CD4-positive, CD25-positive, alpha-beta regulatory T cell (primary cell): ENCODE results near the gene TEX28. TPM values are rescaled to one million over a fixed set of nuclear protein-coding genes. Genes with fewer than 3 reads are reported as not detected.
A peak's percentile ranks its signal among the peaks of the same experiment; 100 is the strongest.
"Not testable (repeated sequence)": the region's sequence is repeated elsewhere in the genome, so short reads cannot be mapped to it uniquely, and the experiment has no call there.

Source experiments
- ATAC-seq, 2 donors: fragments of 150-1000 bp; cut with Tn5 transposase; one replicate each; pipeline ENCODE4 v1.10.0; 2021; ENCODE audit warnings: low read depth in 2 of 2, moderate number of reproducible peaks in 2 of 2, moderate library complexity in 1 of 2
- DNase-seq, 3 donors: peaks; one replicate each; pipeline versions ENCODE4 v3.0.0 to v3.0.0-alpha.2; 2012 to 2022; ENCODE audit warnings: mixed read lengths in 1 of 3
- H3K27ac ChIP-seq: one replicate; pipeline ENCODE4 v1.7.0; 2013; ENCODE audit warnings: mild to moderate bottlenecking, low read length; ENCODE audit not compliant: insufficient read depth, poor library complexity, severe bottlenecking
- H3K27me3 ChIP-seq: one replicate; pipeline ENCODE4 v1.7.0; 2013; ENCODE audit warnings: low read length; ENCODE audit not compliant: control insufficient read depth, insufficient read depth
- H3K36me3 ChIP-seq: one replicate; pipeline ENCODE4 v1.7.0; 2013; ENCODE audit warnings: mild to moderate bottlenecking, low read length, moderate library complexity; ENCODE audit not compliant: control insufficient read depth, insufficient read depth
- H3K4me1 ChIP-seq: 2 replicates; pipeline ENCODE4 v1.7.0; 2013; ENCODE audit warnings: mild to moderate bottlenecking, low read length; ENCODE audit not compliant: insufficient read depth, control insufficient read depth, poor library complexity, severe bottlenecking
- H3K4me3 ChIP-seq: one replicate; pipeline ENCODE4 v1.7.0; 2013; ENCODE audit warnings: low read depth, mild to moderate bottlenecking, low read length, moderate library complexity
- H3K9me3 ChIP-seq, 2 experiments: 1 replicate in 1 of 2; 2 replicates in 1 of 2; pipeline ENCODE4 v1.7.0; 2013; ENCODE audit warnings: low read length in 2 of 2, mild to moderate bottlenecking in 1 of 2, moderate library complexity in 1 of 2; ENCODE audit not compliant: control insufficient read depth in 2 of 2
- H3K27ac Mint-ChIP-seq, 3 donors: one replicate each; pipeline ENCODE4 v1.8.0; 2020 to 2022; ENCODE audit warnings: mild to moderate bottlenecking in 3 of 3, mixed read lengths in 3 of 3, moderate library complexity in 2 of 3
- H3K27me3 Mint-ChIP-seq: one replicate; pipeline ENCODE4 v1.8.0; 2022; ENCODE audit warnings: mild to moderate bottlenecking, mixed read lengths
- H3K36me3 Mint-ChIP-seq: one replicate; pipeline ENCODE4 v1.8.0; 2020; ENCODE audit warnings: mixed read lengths
- H3K4me1 Mint-ChIP-seq, 4 donors: one replicate each; pipeline ENCODE4 v1.8.0; 2020 to 2022; ENCODE audit warnings: mixed read lengths in 4 of 4, mild to moderate bottlenecking in 1 of 4
- H3K4me3 Mint-ChIP-seq, 4 donors: one replicate each; pipeline ENCODE4 v1.8.0; 2020 to 2022; ENCODE audit warnings: mild to moderate bottlenecking in 4 of 4, mixed read lengths in 4 of 4, moderate library complexity in 3 of 4
- H3K9me3 Mint-ChIP-seq, 7 donors: one replicate each; pipeline ENCODE4 v1.8.0; 2020 to 2022; ENCODE audit warnings: mixed read lengths in 7 of 7, mild to moderate bottlenecking in 3 of 7, moderate library complexity in 2 of 7
- polyA plus RNA-seq, 4 donors: library from polyadenylated mRNA; unstranded; fragments of 300-500 nt; fragmentation: Illumina TruSeq; gene quantifications; one replicate each; pipeline ENCODE4 v1.2.3, GENCODE V29; 2021
- total RNA-seq: library from RNA; stranded (reverse); gene quantifications from one replicate; pipeline ENCODE4 v1.2.3, GENCODE V29; 2022

The TEX28 gene
- total and polyA plus RNA-seq, 5 donors from 2014 or later = not detected

DNA sequence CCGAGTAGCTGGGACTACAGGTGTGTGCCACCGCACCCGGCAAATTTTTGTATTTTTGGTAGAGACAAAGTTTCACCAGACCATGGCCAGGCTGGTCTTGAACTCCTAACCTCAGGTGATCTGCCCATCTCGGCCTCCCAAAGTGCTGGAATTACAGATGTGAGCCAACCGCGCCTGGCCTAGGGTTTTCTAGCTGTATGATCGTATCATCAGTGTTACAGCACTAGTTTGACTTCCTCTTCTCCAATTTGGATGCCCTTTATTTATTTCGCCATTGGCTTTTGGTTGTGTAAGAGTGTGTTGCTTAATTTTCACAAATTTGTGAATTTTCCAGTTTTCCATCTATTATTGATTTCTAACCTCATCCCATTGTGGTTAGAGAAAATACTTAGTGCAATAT, 5.9 kb upstream of the TEX28 start:
- Mint-ChIP-seq H3K36me3 (no peaks in the 10 kb centered on the region), H3K4me1 (peaks cover 0 to 17% (median 7%) of the 10 kb centered on the region in 4 donors)
- ATAC-seq = no peak

DNA sequence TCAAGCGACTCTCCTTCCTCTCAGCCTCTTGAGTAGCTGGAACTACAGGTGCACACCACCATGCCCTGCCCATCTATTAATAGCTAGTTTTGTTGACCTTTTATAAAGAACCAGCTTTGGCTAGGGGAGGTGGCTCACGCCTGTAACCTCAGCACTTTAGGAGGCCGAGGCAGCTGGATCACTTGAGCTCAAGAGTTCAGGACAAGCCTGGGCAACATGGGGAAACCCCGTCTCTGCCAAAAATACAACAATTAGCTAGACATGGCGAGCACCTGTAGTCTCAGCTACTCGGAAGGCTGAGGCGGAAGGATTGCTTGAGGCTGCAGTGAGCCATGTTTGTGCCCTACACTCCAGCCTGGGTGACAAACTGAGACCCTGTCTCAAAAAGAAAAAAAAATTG, 3.4 kb upstream of the TEX28 start:
- no peaks in the 10 kb centered on the region for H3K4me1 ChIP-seq
- ATAC-seq (peak in 1 of 2 donors; percentile 34), DNase-seq (no peak)
- no peaks in the 10 kb centered on the region for H3K27me3 ChIP-seq
- H3K9me3 ChIP-seq = no peaks in the 10 kb centered on the region
- no peaks in the 10 kb centered on the region for H3K9me3 Mint-ChIP-seq
- no peak overlapping the region for H3K4me3 ChIP-seq
- no peaks in the 10 kb centered on the region for H3K27me3 Mint-ChIP-seq
- H3K36me3 Mint-ChIP-seq = no peaks in the 10 kb centered on the region
- no peaks in the 10 kb centered on the region for H3K36me3 ChIP-seq
- H3K27ac Mint-ChIP-seq = peak overlapping the region in 2 of 3 donors; percentile 4 to 68
- no peak overlapping the region for H3K27ac ChIP-seq
- H3K4me3 Mint-ChIP-seq = no peak overlapping the region
- peaks cover 0 to 15% (median 5%) of the 10 kb centered on the region in 4 donors for H3K4me1 Mint-ChIP-seq

More for the DNA sequence above, 5.9 kb upstream of the TEX28 start:
- Histone ChIP-seq H3K9me3 (no peaks in the 10 kb centered on the region), H3K27ac (no peak overlapping the region), H3K4me3 (no peak overlapping the region), H3K36me3 (no peaks in the 10 kb centered on the region), H3K27me3 (no peaks in the 10 kb centered on the region), H3K4me1 (no peaks in the 10 kb centered on the region)
- no peaks in the 10 kb centered on the region for H3K9me3 Mint-ChIP-seq
- DNase-seq = no peak
- H3K27ac Mint-ChIP-seq = no peak overlapping the region
- no peak overlapping the region for H3K4me3 Mint-ChIP-seq
- no peaks in the 10 kb centered on the region for H3K27me3 Mint-ChIP-seq

DNA sequence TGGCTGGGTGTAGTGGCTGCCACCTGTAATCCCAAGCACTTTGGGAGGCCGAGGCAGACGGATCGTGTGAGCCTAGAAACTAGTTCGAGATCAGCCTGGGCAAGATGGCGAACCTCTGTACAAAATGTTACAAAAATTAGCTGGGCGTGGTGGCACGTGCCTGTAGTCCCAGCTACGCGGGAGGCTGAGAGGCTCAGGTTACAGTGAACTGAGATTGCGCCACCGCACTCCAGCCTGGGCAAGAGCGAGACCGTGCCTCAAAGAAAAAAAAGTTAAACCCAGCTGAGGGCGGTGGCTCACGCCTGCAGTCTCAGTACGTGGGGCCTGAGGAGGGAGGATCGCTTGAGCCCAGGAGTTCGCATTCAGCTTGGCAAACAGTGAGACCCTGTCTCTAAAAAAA, 1.8 kb upstream of the TEX28 start:
- Mint-ChIP-seq H3K27me3 (no peaks in the 10 kb centered on the region), H3K9me3 (no peaks in the 10 kb centered on the region), H3K36me3 (no peaks in the 10 kb centered on the region), H3K27ac (peak overlapping the region in 1 of 3 donors; percentile 69), H3K4me3 (no peak overlapping the region), H3K4me1 (peaks cover 0 to 15% (median 5%) of the 10 kb centered on the region in 4 donors)
- H3K27ac ChIP-seq = no peak overlapping the region
- no peaks in the 10 kb centered on the region for H3K36me3 ChIP-seq
- H3K27me3 ChIP-seq = no peaks in the 10 kb centered on the region
- ATAC-seq = no peak
- H3K4me1 ChIP-seq = no peaks in the 10 kb centered on the region
- no peaks in the 10 kb centered on the region for H3K9me3 ChIP-seq
- H3K4me3 ChIP-seq = no peak overlapping the region
- no peak for DNase-seq

DNA sequence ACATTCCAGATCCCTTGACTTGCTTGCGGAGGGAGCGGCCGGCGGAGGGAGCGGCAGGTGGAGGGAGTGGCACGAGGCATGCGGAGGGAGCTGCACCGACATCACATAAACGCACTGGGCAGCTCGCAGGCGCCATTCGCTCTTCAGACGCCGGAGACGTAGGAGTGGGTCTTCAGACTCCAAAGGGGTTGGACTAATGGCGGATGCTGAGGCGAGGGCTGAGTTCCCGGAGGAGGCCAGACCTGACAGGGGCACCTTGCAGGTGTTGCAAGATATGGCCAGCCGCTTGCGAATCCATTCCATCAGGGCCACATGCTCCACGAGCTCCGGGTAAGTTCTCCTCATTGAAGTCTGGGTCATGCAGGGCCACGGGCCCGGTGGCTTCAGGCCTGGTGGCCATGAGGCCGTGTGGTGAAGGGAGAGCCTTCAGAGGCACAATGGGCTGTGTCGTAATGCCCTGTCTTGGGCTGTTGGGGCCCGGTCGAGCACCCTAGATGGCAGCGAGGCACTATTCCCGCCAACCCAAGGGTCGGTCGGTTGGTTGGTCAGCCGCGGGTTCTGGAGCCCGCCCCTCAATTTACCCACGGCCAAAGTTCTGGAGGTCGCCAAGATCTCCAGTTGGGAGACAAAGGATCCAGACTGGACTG, 863 bp upstream of the TEX28 start, which contains the start of gene TKTL1:
Gene TKTL1 (plus strand): TSS at position 132 of the 647 bp plus-strand sequence. CDS start 65 bp downstream, at position 197.
- H3K4me3 Mint-ChIP-seq = no peak within 1 kb of the TSS
- peak within 1 kb of the TSS in 2 of 3 donors; percentile 46 to 69 for H3K27ac Mint-ChIP-seq
- DNase-seq = no peak
- H3K36me3 Mint-ChIP-seq = no peaks in the 10 kb centered on the region
- H3K4me1 ChIP-seq = no peaks in the 10 kb centered on the region
- no peak within 1 kb of the TSS for H3K4me3 ChIP-seq
- no peaks in the 10 kb centered on the region for H3K9me3 ChIP-seq
- H3K27ac ChIP-seq = no peak within 1 kb of the TSS
- no peaks in the 10 kb centered on the region for H3K36me3 ChIP-seq
- H3K27me3 Mint-ChIP-seq = no peaks in the 10 kb centered on the region
- ATAC-seq = no peak
- peaks cover 0 to 15% (median 5%) of the 10 kb centered on the region in 4 donors for H3K4me1 Mint-ChIP-seq
- H3K9me3 Mint-ChIP-seq = no peaks in the 10 kb centered on the region
- H3K27me3 ChIP-seq = no peaks in the 10 kb centered on the region

DNA sequence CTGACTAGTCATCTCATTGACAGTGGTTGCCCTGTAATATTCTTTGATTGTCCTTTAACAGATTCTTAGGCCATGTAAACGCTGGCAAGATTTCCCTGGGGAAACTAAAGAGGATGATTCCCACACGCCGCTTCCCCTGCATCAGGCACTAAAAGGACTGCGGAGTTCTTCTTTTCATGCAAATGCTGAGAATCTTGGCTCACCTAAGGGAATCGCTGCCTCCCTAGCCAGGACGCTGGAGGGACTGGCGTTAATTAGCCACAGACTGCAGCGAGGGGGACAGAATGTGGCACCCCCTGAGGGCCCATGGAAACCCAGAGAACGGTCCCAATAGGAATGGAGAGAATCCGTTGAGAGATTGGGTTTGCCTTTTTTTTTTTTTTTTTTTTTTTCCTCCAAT, 8.5 kb downstream of the TEX28 start:
- not testable (repeated sequence) for H3K9me3 ChIP-seq, H3K4me1 ChIP-seq, H3K4me1 Mint-ChIP-seq, H3K27ac Mint-ChIP-seq, H3K9me3 Mint-ChIP-seq, H3K36me3 ChIP-seq, H3K27me3 ChIP-seq, H3K36me3 Mint-ChIP-seq, H3K27ac ChIP-seq, ATAC-seq, H3K4me3 Mint-ChIP-seq, H3K27me3 Mint-ChIP-seq, H3K4me3 ChIP-seq, DNase-seq

DNA sequence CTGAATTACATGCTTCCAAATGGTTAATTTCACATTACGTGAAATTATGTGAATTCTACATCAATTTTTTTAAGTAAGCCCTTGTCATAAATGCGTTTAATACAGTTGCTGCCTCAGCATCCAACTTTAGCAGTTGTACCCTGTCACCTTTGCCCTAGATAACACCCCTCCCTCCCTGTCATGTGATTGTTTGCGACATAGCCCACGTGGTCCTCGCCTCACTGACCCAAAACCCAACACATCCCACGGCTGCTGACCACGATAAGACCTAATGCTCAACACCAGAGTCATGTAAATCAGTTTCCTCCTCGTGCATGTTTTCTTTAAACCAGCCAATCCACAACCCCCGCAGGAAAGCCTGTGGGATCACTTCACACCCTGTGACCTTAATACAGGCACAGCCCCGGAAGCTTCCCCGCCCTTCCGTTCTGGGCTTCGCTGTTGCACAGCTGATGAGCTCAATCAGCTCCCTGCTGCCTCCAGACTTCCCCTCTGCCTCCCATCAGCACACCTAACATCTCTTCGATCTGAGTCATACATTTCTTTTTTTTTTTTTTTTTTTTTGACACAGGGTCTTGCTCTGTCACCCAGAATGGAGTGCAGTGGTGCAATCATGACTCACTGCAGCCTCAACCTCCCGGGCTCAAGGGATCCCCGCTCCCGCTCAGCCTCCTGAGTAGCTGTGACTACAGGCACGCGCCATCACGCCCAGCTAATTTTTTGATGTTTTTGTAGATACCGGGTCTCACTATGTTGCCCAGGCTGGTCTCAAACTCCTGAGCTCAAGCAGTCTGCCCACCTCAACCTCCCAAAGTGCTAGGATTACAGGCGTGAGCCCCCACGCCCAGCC, 10.2 kb downstream of the TEX28 start:
- not testable (repeated sequence) for H3K4me1 Mint-ChIP-seq, H3K36me3 Mint-ChIP-seq, H3K4me1 ChIP-seq, H3K4me3 Mint-ChIP-seq, H3K27me3 Mint-ChIP-seq, H3K36me3 ChIP-seq, H3K27ac ChIP-seq, H3K4me3 ChIP-seq, DNase-seq, H3K27ac Mint-ChIP-seq, H3K9me3 Mint-ChIP-seq, H3K27me3 ChIP-seq, H3K9me3 ChIP-seq
- ATAC-seq = peak; percentile 99

DNA sequence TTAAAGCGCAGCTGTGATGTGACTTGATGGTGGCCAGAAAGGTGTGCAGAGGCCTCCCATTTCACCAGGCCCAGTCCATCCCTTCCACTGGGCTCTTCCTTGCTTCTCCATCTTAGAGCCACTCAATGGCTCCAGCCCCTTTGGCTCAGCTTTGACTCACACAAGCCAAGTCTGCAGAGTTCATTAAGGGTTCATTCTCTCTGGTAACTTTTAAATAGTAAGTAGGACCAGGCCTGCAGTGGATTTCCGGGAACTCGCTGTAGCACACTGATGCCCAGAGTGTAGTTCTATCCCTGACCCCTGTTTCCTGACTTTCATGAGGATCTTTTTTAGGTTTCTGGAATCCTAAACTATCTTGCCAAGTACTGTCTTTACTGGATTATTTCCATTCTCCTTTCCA, 25.7 kb downstream of the TEX28 start:
- H3K27ac ChIP-seq, DNase-seq, H3K27me3 Mint-ChIP-seq, H3K36me3 Mint-ChIP-seq, H3K27me3 ChIP-seq, H3K9me3 ChIP-seq, ATAC-seq, H3K36me3 ChIP-seq, H3K4me1 Mint-ChIP-seq, H3K4me3 Mint-ChIP-seq, H3K27ac Mint-ChIP-seq, H3K4me1 ChIP-seq, H3K9me3 Mint-ChIP-seq, H3K4me3 ChIP-seq: not testable (repeated sequence)

DNA sequence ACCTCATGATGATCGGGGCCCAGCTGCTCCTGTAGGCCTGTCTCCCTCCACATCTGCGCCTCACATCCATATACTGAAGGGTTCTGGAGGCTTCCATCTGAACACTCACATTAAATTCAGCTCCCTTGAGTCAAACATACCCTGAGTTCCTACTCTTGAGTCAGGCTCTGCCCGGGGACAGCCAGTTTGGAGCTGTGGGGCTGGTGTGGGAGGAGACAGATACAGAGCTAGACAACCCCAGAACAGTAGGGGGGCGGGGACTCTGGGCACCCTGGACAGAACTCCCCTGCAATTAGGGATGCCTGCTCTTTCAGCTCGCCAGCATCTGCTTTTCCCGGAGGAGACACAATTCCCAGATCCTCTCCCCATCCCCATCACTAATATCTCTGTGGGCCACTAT, 31.9 kb downstream of the TEX28 start:
- not testable (repeated sequence) for H3K4me1 ChIP-seq, H3K27me3 ChIP-seq, H3K9me3 Mint-ChIP-seq, H3K4me3 ChIP-seq, DNase-seq, H3K9me3 ChIP-seq, H3K27me3 Mint-ChIP-seq, H3K36me3 ChIP-seq, H3K4me1 Mint-ChIP-seq, H3K27ac Mint-ChIP-seq, H3K36me3 Mint-ChIP-seq, ATAC-seq, H3K4me3 Mint-ChIP-seq, H3K27ac ChIP-seq
